HG02970 (cell line): ENCODE measurements around the gene GOT1.
A peak's percentile ranks its signal among the peaks of the same experiment; 100 is the strongest.

Experiments used
- ATAC-seq: cut with Tn5 transposase; IDR thresholded peaks from one replicate; pipeline ENCODE4 v1.9.1; 2021; ENCODE audit warnings: mild to moderate bottlenecking, moderate library complexity, moderate number of reproducible peaks; ENCODE audit not compliant: unreplicated experiment, low FRiP score

GOT1 gene

DNA sequence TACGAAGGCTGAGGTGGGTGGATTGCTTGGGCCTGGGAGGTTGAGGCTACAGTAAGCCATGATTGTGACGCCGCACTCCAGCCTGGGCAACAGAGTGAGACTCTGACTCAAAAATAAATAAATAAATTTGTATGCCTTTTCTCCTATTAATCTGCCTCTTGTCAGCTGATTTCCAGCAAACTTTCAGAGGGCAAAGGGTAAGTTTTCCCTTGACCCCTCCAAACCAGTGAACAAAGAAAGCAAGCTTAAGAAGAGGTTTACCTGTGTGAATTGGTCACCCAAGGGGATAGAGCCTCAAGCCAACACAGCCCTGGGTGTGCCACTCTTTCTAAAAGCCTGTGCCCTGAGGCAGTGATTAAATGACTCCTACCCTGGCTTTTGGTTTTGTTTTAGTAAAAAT is 30.8 kb downstream of the GOT1 start:
- no peak for ATAC-seq

DNA sequence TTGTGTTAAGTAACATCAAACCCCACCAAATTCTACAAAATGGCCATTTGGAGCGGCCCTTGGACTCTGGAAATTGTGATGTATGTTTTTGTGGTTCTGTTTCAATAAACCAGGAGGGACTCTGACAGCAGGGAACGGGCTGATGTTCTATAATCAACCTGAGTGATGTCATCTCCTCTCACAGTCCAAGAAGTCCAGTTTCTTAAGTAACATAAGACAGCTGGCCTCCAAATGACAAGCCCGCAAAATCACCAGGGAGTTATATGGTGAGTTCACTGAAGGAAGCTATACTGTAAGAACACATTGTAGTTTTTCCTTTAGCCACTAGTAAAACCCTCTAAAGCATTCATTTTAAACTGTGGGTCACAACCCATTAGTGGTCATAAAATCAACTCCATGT is 34.0 kb downstream of the GOT1 start:
- ATAC-seq, result no peak

DNA sequence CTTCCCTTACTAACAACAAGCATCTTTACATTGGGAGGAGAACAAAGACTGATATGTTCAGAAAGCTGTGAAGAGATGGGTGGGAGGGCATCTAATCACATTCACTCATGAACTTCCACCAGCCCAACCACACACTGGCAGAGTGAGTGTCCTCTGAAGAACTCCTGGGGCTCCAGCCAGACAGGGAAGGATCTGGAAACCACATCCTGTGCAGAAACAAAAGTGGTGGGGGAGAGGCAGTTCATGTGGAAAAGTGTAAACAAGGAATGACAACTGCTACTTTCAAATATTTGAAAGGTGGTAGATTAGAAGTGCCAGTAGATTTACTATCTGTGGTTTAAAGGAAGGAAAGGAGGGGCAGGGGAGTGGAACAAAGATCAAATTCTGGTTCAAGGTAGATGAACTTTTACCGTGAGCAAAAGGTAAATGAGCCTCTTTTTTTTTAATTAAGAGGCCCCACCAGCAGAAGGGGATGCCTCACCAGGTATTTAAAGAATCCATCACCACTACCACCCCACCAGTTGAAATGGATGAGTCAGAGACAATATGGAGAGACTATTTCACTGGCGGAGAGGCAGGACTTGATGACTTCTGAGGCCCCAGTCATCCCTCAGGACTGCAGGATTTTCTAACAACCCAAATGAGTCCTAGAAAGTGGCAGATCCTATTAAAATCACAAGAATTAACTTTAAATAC is 34.5 kb downstream of the GOT1 start:
- ATAC-seq, result no peak

DNA sequence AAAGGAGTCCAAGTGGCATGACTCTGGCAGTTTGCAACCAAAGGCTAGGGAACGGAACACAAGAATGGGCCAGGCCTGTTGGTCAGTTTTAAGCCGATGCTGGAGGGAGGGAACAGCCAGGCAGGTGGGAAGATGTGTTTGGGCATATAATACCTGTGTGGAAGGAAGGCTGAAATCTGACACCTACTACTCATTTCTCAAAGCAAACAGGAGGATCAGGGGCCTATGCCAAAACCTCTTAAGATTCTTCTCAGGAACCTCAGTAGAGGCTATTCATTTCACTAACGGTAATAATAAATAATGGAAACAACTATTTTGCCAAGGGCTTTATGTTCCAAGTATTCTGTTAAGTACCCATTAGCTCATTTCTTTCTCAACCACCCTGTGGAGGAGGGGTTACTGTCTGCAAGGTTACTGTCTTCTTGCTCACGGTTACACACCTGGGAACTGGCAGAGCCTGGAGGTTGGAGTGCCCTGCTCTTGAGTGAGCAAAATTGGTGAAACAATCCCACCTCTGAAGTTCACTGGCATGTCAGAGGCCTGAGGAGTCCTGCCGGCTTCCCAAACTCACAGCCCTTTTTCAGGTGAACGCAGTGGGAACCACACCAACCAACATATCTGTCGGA is 35.5 kb downstream of the GOT1 start:
- no peak for ATAC-seq

DNA sequence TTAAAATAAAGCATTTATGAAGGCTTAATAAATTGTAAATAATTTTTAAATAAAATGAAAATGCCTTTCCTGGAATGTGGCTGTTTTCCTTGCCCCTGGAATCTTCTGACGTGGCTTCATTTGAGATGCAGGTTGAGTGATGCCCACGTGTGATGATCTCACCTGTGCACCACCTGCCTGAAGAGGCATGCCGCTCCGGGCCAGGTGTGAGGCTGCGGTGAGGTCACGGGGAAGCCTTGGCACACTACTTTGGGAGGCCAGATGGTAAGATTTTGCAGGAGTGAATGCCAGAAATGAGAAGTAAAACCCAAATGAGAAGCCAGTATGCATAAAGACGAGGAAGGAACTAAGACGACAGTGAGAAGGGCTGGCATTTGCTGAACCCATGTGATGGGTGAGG is 36.2 kb downstream of the GOT1 start:
- no peak for ATAC-seq

DNA sequence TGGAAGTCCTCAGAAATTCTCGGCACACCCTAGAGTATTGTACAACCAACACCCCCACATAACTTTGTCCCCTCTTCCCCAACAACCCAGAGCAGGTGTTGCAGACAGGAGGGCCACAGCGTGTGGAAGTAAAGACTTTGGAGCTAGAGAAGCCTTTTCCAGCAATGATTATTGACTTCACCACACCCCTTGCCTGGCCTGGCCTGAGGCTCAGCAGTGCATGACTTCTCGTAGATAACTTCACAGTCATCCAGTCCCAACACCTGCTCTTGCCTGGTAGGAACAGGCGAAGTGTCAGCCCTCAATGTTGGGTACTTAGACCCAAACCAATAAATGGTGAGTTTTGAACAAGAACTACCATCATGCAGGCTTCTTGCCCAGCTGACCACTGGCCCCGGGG is 36.7 kb downstream of the GOT1 start:
- no peak for ATAC-seq

DNA sequence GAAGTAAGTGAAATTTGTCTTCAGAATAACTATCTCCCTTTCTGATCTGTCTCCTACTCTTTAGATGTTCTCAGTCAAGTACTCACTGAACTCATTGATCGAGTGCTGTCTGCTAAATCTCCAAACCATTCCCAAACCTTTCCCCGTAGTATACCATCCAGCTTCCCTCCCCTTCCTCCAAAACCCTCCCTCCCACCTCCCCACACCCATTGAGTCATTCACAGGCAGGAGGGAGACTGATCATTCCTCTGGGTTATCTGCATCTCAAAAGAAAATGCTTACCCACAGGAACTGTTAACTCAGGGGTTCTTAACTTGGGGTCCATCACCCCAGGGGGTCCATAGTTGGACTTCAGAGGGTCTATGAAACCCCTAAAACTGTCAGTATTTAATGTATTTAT is 37.4 kb downstream of the GOT1 start:
- ATAC-seq, result no peak

DNA sequence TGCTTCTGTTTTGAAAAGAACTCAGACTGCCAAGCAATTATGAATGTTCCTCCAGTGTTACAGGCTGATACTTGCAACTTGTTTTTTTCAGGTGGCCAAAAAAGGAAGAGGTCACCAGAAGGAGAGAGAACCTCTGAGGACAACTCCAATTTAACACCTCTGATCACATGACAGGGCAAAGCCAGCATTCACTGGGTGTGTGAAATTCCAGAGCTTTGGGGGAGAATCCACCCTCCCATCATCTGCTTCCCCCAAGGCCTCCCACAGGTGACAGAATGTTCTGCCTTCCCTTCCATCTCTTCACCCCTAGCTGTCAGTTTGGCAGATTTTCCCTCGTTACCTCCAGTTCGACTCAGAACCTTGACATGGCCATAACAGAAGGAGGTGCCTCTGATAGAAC is 39.1 kb downstream of the GOT1 start:
- ATAC-seq, result no peak

DNA sequence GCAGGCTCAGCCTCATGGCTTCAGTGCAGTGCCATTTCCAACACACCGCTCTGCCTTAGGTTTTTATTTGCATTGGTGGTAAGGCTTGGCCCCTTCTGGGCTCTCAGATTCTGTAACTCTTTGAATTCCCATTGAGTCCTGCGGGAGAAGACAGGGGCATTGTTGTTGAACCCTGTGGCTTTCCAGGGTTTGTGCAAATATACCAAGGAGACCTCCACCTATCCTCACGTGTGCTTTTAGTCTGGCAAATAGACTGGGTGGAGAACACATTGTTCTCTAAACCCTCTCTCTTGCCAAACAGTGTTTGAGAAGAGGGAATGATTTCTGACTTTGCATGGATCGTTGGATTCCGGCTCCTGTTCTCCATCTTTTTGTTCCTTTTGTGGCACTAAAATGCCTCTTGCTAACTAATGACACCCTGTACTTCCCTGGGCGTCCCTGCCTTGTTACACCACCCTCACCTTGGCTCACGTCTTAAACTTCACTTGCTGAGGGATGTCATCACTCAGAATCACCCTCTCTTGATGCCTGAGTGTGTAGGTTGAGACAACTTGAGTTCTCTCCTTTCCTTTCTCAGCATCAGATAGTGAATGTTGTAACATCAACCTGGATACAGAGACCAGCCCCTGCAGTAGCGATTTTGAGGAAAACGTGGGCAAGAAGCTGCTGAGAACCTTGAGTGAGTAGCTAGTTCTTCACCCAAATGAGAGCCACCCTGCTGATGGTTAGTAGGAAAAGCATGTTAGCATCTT is 40.5 kb downstream of the GOT1 start:
- ATAC-seq, result no peak

DNA sequence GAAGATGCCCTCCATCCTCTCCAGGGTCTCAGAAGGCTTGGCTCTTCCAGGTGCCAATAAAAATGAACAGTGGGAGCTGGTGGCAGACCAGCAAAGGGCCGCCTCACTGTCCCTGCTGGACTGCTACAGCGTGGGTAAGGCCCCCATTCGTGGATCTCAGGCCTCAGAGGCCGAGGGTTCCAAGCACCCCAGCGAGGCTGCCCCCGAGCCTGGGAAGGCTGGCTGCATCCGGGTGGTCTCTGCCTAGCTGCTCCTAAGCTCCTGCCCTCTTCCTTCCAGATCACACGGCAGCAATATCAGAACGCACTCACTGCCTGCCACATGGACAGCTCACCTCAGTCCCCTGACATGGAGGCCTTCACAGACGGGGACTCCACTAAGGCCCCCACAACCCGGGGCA is 42.9 kb downstream of the GOT1 start:
- no peak for ATAC-seq

DNA sequence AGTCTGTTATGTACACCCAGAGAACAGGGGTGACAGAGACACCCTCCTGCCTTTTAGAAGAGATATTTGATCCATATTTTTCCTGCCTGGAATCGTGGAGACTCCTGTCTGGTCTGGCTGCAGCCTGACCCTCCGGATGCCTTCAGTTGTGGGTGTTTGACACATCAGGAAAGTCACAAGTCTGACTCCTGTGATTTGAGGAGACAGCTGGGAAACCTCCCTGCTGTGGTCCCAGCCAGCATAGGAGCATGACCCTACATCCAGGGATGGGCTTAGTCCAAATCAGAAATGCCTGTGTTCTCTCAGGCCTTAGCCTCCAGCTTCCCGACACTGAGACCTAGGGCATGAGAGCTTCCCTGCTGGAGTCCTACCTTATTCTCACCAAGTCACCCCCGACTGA is 43.4 kb downstream of the GOT1 start:
- ATAC-seq, result no peak

DNA sequence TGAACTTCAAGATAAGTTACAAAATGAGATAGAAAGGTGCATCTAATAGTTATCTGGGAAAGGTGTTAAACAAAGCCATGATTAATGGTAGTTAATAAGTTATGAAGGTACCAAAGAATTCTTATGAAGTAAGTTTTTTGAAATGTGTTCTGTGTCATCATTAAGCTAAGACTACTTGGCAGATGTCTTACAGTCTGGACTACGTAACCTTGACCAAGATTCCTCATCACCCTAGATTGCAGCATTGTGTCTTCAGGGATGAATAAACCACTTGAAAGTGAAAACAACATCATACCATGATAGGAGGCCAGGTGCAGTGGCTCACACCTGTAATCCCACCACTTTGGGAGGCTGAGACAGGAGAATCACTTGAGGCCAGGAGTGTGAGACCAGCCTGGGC is 48.2 kb downstream of the GOT1 start:
- ATAC-seq, result no peak

DNA sequence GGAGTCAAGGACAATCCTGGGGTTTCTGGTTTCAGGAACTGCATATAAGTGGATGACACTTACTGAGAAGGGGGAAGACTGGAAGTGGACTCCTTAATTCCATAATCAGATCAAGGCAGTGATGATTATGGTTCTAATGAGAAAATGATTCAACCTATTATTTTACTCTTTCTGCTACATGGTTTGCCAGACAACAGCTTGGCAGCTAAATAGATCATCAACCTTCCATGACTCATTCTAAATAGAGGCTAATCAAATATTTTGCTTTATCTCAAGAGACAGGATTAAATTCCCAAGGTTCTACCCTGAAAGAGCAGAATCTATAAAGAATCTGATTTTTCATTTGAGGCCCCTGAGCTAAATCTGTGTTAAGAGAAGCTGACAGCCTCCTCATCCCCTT is 55.0 kb downstream of the GOT1 start:
- ATAC-seq, result no peak

DNA sequence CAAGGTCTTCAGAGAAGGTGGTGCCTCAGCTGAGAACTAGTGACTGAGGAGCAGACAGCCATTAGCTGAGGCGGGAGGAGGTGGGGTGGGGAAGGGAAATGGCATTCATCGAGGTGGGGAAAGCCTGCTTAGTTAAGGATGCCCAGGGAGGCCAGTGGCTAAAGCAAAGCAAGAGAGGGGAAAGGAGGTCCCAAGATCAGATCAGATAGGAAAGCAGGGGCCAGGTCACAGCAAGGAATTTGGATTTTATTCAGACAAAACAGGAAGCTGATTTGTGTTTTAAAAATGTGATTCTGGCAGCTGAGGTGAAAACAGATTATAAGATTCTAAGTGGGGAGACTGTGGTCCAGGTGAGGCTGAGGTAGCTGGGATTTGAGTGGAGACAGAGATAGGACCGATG is 55.5 kb downstream of the GOT1 start:
- ATAC-seq, result no peak

DNA sequence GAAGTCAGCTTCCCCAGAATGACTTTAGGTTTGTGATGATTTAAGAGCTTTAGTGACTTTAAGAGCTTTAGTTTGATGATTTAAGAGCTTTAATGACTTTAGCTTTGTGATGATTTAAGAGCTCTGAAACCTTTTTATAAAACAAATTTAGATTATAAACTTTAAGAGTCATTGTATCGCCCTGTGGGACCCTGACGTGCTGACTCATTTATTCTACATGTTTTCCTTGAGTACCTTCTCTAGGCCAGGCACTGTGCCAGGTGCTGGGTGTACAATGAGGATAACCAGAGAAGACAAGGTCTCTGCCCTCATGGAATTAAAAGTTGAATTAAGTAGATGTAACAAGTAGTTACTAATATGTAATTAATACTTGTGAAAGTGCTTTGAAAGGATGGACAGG is 55.9 kb downstream of the GOT1 start:
- no peak for ATAC-seq

DNA sequence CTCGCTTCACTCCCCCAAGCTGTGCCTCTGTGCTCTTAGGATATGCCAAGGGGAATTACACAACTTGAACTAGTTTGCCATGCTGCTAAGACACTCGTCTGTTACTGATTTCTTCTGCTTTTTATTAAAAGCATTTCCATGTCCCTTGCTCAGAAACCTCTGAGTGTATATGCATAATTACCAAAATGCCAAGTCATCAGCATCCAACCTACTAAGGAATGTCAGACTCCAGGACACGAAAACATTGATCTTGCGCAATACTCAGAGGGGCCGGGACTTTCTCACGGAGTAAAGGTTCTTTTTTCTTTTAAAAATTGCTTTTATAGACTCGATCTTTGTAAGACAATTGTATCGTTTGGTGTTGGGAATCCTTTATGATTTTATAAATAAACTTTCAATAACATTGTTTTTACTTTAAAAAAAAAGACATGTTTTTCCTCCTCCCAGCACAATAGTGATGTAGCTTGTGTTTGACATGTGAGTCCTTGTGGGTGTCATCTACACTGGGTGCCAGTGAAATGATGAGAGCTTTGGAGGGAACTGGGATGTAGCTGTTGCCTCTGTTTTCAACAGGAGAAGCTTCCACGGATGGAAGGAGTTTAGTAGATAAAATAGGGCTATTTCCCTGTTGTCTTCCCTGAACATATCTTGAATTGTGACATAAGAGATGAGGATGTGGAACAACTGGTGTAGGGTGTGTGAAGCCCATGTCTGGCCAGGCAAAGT is 57.7 kb downstream of the GOT1 start:
- ATAC-seq, result no peak

DNA sequence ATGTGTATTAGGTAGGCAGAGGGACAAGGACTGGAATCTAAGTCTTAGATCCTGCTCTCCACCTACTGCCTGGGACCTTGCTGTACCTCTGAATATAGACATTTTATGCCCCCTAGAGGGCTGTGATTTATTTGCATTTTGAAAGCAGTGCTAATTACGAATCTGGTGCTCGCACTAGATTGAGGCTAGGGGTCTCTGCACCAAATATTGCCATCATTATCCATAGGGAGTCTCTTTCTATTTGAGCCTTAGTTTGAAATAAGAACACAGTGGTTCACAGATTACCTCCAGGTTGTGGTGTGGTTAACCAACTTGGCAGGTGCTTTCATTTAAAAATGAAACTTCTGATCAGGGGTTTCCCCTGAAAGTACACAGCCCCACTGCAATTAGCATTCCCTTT is 59.4 kb downstream of the GOT1 start:
- peak; percentile 68 for ATAC-seq

DNA sequence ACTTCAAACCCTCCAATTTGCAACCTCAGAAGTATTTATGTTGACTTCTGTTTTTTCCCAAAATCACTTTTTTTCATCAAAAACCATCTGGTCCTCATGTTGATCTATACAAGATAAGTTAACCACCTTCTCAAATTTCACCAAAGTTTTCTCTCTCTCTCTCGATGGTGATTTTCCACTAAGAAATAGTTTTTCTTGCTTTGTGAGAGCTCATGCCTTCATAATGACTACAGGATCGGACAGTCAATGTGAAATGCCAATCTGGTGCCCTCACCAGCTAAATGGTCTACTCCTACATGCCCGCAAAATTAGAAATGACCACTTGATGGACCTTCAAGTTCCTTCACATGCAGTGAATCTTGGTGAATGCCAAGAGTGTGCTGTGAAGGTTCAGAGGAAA is 60.9 kb downstream of the GOT1 start:
- ATAC-seq, result no peak

DNA sequence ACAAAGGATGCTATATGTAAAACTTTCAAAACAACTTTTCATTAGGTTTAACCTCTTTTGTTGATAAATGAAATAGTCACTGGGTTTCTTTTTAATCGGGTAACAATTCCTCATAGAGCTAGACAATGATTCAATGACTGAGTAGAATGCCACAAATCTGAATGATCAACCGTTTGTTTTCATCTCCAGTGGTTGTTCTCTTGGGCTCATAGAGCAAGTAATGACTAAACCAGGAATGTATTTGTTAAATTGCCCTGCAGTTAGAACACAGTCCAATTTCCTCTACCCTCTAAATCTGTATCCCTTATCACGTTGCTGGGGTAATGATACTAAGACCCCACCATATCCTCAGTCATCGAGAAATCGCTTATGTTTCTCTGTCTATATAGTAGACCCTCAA is 61.3 kb downstream of the GOT1 start:
- ATAC-seq, result no peak

DNA sequence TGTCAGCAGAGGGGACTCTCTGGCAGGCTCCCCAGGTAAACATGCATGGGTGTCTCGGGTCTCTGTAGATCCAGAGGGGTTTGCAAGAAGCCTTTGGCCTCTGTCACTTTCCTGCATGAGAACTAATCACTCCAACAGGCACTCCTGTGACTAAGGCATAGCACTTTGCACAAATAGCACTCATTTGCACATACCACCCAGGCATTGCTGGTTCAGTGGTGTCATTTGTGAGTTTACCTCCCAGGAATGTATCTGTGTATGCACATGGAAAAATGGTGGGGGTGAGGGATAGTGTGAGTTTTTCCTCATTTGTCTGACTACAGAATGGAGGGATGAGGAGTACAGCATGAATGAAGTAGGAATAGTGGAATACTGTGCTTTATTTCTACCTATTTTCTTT is 61.8 kb downstream of the GOT1 start:
- no peak for ATAC-seq

DNA sequence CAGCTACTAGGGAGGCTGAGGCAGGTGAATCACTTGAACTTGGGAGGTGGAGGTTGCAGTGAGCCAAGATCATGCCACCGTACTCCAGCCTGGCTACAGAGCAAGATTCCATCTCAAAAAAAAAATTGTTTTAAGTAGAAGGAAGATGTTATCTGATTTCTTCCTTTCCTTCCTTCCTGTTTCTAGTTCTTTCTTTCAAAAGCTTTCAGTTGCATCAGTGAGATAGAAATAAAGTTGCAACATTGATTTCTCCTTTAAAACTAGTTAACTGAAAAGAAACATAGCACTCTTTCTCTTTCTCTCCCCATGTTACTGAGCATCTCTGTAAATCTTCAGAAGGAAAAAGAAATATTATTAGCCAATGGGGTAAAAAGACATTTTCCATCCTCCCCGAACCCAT is 63.8 kb downstream of the GOT1 start:
- ATAC-seq, result no peak
